HEK293 (cell line): ENCODE data around the gene DHRS4.

ENCODE experiments used
- REST ChIP-seq: fragments of 450-650 bp; formaldehyde crosslinking; IDR thresholded peaks from 2 replicates; pipeline ENCODE4 v1.5.1; 2016; ENCODE audit warnings: missing biosample characterization, missing genetic modification characterization
- ZBTB1 ChIP-seq: fragments of 450-650 bp; formaldehyde crosslinking; IDR thresholded peaks from 2 replicates; pipeline ENCODE4 v1.5.1; 2016; ENCODE audit warnings: missing biosample characterization, missing genetic modification characterization
- ZBTB8A ChIP-seq: fragments of 450-650 bp; formaldehyde crosslinking; IDR thresholded peaks from 2 replicates; pipeline ENCODE4 v1.5.1; 2016; ENCODE audit warnings: missing biosample characterization, missing genetic modification characterization
- ZNF140 ChIP-seq: fragments of 450-650 bp; formaldehyde crosslinking; IDR thresholded peaks from 2 replicates; pipeline ENCODE4 v1.5.1; 2016; ENCODE audit warnings: missing biosample characterization, missing genetic modification characterization
- ZNF155 ChIP-seq: fragments of 450-650 bp; formaldehyde crosslinking; IDR thresholded peaks from 2 replicates; pipeline ENCODE4 v1.5.1; 2016; ENCODE audit warnings: missing biosample characterization, missing genetic modification characterization
- ZNF214 ChIP-seq: fragments of 450-650 bp; formaldehyde crosslinking; IDR thresholded peaks from 2 replicates; pipeline ENCODE4 v1.5.1; 2017; ENCODE audit warnings: missing biosample characterization, mild to moderate bottlenecking, missing genetic modification characterization, borderline replicate concordance
- ZNF302 ChIP-seq: fragments of 450-650 bp; formaldehyde crosslinking; IDR thresholded peaks from 2 replicates; pipeline ENCODE4 v1.5.1; 2016; ENCODE audit warnings: missing biosample characterization, missing genetic modification characterization, low read depth
- ZNF324 ChIP-seq: fragments of 450-650 bp; formaldehyde crosslinking; IDR thresholded peaks from 2 replicates; pipeline ENCODE4 v1.5.1; 2016; ENCODE audit warnings: missing biosample characterization, missing genetic modification characterization
- ZNF416 ChIP-seq: fragments of 450-650 bp; formaldehyde crosslinking; IDR thresholded peaks from 2 replicates; pipeline ENCODE4 v1.5.1; 2016; ENCODE audit warnings: missing biosample characterization, missing genetic modification characterization
- ZNF548 ChIP-seq: fragments of 450-650 bp; formaldehyde crosslinking; IDR thresholded peaks from 2 replicates; pipeline ENCODE4 v1.5.1; 2016; ENCODE audit warnings: missing biosample characterization, missing genetic modification characterization
- ZNF747 ChIP-seq: fragments of 450-650 bp; formaldehyde crosslinking; IDR thresholded peaks from 2 replicates; pipeline ENCODE4 v1.5.1; 2016; ENCODE audit warnings: missing biosample characterization, missing genetic modification characterization
- ZNF791 ChIP-seq: fragments of 450-650 bp; formaldehyde crosslinking; IDR thresholded peaks from 2 replicates; pipeline ENCODE4 v1.5.1; 2016; ENCODE audit warnings: missing biosample characterization, missing genetic modification characterization
- TF ChIP-seq, protein P1 (sequence below): fragments of 450-650 bp; formaldehyde crosslinking; IDR thresholded peaks from 2 replicates; pipeline ENCODE4 v1.5.1; 2016; ENCODE audit warnings: missing biosample characterization, missing genetic modification characterization

- TF ChIP-seq ZBTB8A (tag by site-specific recombination), result no peak
- no peak for TF ChIP-seq ZNF140 (tag by site-specific recombination)
- no peak for TF ChIP-seq ZNF548 (tag by site-specific recombination)
- TF ChIP-seq, protein P1, sequence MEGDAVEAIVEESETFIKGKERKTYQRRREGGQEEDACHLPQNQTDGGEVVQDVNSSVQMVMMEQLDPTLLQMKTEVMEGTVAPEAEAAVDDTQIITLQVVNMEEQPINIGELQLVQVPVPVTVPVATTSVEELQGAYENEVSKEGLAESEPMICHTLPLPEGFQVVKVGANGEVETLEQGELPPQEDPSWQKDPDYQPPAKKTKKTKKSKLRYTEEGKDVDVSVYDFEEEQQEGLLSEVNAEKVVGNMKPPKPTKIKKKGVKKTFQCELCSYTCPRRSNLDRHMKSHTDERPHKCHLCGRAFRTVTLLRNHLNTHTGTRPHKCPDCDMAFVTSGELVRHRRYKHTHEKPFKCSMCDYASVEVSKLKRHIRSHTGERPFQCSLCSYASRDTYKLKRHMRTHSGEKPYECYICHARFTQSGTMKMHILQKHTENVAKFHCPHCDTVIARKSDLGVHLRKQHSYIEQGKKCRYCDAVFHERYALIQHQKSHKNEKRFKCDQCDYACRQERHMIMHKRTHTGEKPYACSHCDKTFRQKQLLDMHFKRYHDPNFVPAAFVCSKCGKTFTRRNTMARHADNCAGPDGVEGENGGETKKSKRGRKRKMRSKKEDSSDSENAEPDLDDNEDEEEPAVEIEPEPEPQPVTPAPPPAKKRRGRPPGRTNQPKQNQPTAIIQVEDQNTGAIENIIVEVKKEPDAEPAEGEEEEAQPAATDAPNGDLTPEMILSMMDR (tag by site-specific recombination), result no peak
- no peak for TF ChIP-seq ZNF214 (tag by site-specific recombination)
- TF ChIP-seq ZNF416 (tag by site-specific recombination), result no peak
- no peak for TF ChIP-seq ZNF155 (tag by site-specific recombination)
- TF ChIP-seq ZNF747 (tag by site-specific recombination), result no peak
- no peak for TF ChIP-seq ZBTB1 (tag by site-specific recombination)
- no peak for TF ChIP-seq ZNF324 (tag by site-specific recombination)
- TF ChIP-seq ZNF302 (tag by site-specific recombination), result no peak
- TF ChIP-seq ZNF791 (tag by site-specific recombination), result no peak
- no peak for TF ChIP-seq REST (tag by site-specific recombination)
Measured at GRCh38 chr14:23941669-23942068, 11.9 kb upstream of the DHRS4 start.
